Measurements from ENCODE around the gene GPR78.
A peak's percentile ranks its signal among the peaks of the same experiment; 100 is the strongest.

The GPR78 gene

DNA sequence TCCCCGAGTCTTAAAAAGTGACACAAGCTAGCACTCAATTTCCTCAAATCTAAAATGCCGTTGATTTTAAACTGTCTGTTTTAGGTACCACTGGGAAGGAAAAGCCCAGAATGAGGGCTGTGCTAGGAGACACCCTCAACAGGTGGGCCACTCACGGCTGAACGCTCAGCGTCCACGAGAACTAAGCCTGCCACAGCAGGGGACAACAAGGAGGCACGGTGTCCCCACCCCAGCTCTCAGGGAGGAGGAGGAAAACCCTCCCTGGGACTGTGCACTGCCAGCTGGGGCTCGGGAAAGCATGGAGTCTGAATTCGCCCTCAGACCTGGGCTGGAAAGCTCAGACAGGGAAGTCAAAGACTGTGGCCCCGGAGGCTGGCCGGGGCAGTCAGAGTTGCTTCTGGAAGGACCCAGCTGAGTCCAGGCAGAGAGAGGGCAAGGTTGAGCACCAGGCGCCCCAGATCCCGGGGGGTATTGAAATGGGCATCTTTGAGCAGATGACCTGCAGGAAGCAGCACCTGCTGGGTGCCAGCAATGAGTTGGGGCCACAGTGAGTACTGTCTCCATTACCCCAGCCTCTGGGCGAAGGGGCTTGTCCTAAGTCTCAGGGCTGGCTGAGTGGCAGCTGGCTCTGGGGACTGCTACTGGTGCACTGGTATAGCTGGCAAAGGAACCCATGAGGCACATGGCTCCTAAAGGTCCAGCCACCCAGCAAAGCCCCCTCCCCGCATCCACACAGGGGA is 11.6 kb downstream of the GPR78 start:
- Histone ChIP-seq H3K36me3 (ENCODE audit: control insufficient read depth in 4 of 4, insufficient read depth in 4 of 4, low read length in 3 of 4) (no peaks in the 10 kb centered on the region), H3K4me1 (ENCODE audit: control extremely low read depth in 1 of 4, control insufficient read depth in 4 of 4, insufficient read depth in 4 of 4, low read length in 3 of 4) (no peaks in the 10 kb centered on the region), H3K27ac (ENCODE audit: insufficient read depth in 1 of 2, low read depth in 1 of 2, low read length in 2 of 2, poor library complexity in 1 of 2, severe bottlenecking in 2 of 2) (no peak overlapping the region), H3K27me3 (replicated peaks in 2 of 5; ENCODE audit: control insufficient read depth in 4 of 5, insufficient read depth in 5 of 5, low read length in 4 of 5) (peaks cover 0 to 75% (median 22%) of the 10 kb centered on the region in 5 experiments), H3K4me3 (ENCODE audit: control insufficient read depth in 1 of 7, extremely low read depth in 1 of 7, insufficient read depth in 4 of 7, low read depth in 2 of 7, low read length in 6 of 7) (no peak overlapping the region), H3K9me3 (ENCODE audit: control extremely low read depth in 1 of 5, control insufficient read depth in 4 of 5, insufficient read depth in 2 of 5, low read depth in 1 of 5, low read length in 4 of 5) (no peaks in the 10 kb centered on the region)
- POLR2A ChIA-PET, result interaction anchor here (0.6 kb wide), 1 partner anchor 27 kb away, joined by 6 read pairs; no protein-coding TSS in a partner anchor
- CTCF ChIA-PET, result interaction anchor here (1.1 kb wide), 1 partner anchor 16 kb away, joined by 3 read pairs; no protein-coding TSS in a partner anchor
- DNase-seq, result no peak
- WGBS (ENCODE audit: insufficient coverage), result 66% methylated on average over 14 of the region's 15 CpGs

- Histone ChIP-seq H3K27me3 (replicated peaks in 2 of 5; ENCODE audit: control insufficient read depth in 4 of 5, insufficient read depth in 5 of 5, low read length in 4 of 5) (peaks cover 0 to 68% (median 22%) of the 10 kb centered on the region in 5 experiments), H3K36me3 (ENCODE audit: control insufficient read depth in 4 of 4, insufficient read depth in 4 of 4, low read length in 3 of 4) (no peaks in the 10 kb centered on the region), H3K4me3 (ENCODE audit: control insufficient read depth in 1 of 7, extremely low read depth in 1 of 7, insufficient read depth in 4 of 7, low read depth in 2 of 7, low read length in 6 of 7) (no peak within 1 kb of the TSS), H3K27ac (ENCODE audit: insufficient read depth in 1 of 2, low read depth in 1 of 2, low read length in 2 of 2, poor library complexity in 1 of 2, severe bottlenecking in 2 of 2) (no peak within 1 kb of the TSS), H3K4me1 (ENCODE audit: control extremely low read depth in 1 of 4, control insufficient read depth in 4 of 4, insufficient read depth in 4 of 4, low read length in 3 of 4) (no peaks in the 10 kb centered on the region), H3K9me3 (ENCODE audit: control extremely low read depth in 1 of 5, control insufficient read depth in 4 of 5, insufficient read depth in 2 of 5, low read depth in 1 of 5, low read length in 4 of 5) (no peaks in the 10 kb centered on the region)
- 3% methylated on average over 44 of the region's 58 CpGs for WGBS (ENCODE audit: insufficient coverage)
- DNase-seq, result no peak
- ChIA-PET POLR2A (interaction anchor here (0.6 kb wide), 1 partner anchor 28 kb away, joined by 6 read pairs; no protein-coding TSS in a partner anchor), CTCF (no interaction called here)
Measured at GRCh38 chr4:8592366-8593263, 12.4 kb downstream of the GPR78 start, which contains the start of gene CPZ. CPZ (plus strand) TSS chr4:8592765; CDS start chr4:8592834, 69 bp downstream.

DNA sequence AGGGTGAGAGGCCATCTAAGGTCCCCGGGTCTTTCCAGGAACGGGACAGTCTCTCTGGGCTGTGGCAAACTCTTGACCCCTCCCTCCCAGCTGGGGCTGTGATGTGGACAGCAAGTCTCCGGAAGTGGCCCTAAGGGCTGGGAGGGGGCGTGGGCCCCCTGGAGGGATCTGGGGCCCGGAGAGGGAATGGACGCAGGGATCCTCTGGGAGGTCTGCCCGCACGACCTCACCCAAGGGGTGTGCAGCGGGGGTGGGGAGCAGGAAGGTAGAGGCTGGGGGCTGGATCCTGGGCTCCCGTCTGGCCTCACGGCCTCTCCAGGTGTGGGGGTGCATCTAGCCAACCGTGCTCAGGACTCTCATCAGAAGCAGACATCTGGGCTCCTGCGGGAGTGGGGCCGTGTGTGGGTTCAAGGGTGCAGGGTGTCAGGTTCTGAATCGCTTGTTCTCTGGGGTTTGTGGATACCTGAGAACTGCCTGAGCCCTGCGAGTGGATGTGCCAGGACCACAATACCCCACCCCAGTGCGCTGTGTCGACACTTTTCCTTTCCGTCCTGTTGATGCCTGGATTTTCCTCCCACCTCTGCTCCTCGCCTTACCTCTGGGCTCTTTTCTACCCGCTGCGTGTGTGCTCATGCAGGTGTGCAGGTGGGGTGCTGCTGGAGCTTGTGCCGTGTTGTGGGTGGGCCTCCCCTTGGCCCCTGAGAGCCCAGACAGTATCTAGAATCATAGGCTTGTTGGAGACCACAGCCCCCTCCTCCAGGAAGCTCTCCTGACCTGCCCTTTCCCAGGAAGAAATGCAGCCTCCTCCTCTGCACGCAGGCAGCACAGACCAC is 13.3 kb downstream of the GPR78 start:
- ChIA-PET POLR2A (no interaction called here), CTCF (no interaction called here)
- Histone ChIP-seq H3K36me3 (ENCODE audit: control insufficient read depth in 4 of 4, insufficient read depth in 4 of 4, low read length in 3 of 4) (no peaks in the 10 kb centered on the region), H3K4me3 (ENCODE audit: control insufficient read depth in 1 of 7, extremely low read depth in 1 of 7, insufficient read depth in 4 of 7, low read depth in 2 of 7, low read length in 6 of 7) (no peak overlapping the region), H3K9me3 (ENCODE audit: control extremely low read depth in 1 of 5, control insufficient read depth in 4 of 5, insufficient read depth in 2 of 5, low read depth in 1 of 5, low read length in 4 of 5) (no peaks in the 10 kb centered on the region), H3K4me1 (ENCODE audit: control extremely low read depth in 1 of 4, control insufficient read depth in 4 of 4, insufficient read depth in 4 of 4, low read length in 3 of 4) (no peaks in the 10 kb centered on the region), H3K27ac (ENCODE audit: insufficient read depth in 1 of 2, low read depth in 1 of 2, low read length in 2 of 2, poor library complexity in 1 of 2, severe bottlenecking in 2 of 2) (no peak overlapping the region), H3K27me3 (replicated peaks in 2 of 5; ENCODE audit: control insufficient read depth in 4 of 5, insufficient read depth in 5 of 5, low read length in 4 of 5) (peaks cover 0 to 59% (median 22%) of the 10 kb centered on the region in 5 experiments)
- 33% methylated on average over 17 of the region's 24 CpGs for WGBS (ENCODE audit: insufficient coverage)
- DNase-seq, result no peak

- no peak overlapping the region for H3K4me3 ChIP-seq (ENCODE audit: control insufficient read depth in 1 of 7, extremely low read depth in 1 of 7, insufficient read depth in 4 of 7, low read depth in 2 of 7, low read length in 6 of 7)
- H3K27ac ChIP-seq (ENCODE audit: insufficient read depth in 1 of 2, low read depth in 1 of 2, low read length in 2 of 2, poor library complexity in 1 of 2, severe bottlenecking in 2 of 2), result no peak overlapping the region
- peak; percentile 20 to 50 (median 31) for DNase-seq
- no peaks in the 10 kb centered on the region for H3K9me3 ChIP-seq (ENCODE audit: control extremely low read depth in 1 of 5, control insufficient read depth in 4 of 5, insufficient read depth in 2 of 5, low read depth in 1 of 5, low read length in 4 of 5)
- no peaks in the 10 kb centered on the region for H3K36me3 ChIP-seq (ENCODE audit: control insufficient read depth in 4 of 4, insufficient read depth in 4 of 4, low read length in 3 of 4)
- WGBS (ENCODE audit: insufficient coverage), result 50% methylated on average over 10 of the region's 24 CpGs
- no peaks in the 10 kb centered on the region for H3K4me1 ChIP-seq (ENCODE audit: control extremely low read depth in 1 of 4, control insufficient read depth in 4 of 4, insufficient read depth in 4 of 4, low read length in 3 of 4)
- H3K27me3 ChIP-seq (replicated peaks in 2 of 5; ENCODE audit: control insufficient read depth in 4 of 5, insufficient read depth in 5 of 5, low read length in 4 of 5), result peaks cover 0 to 51% (median 22%) of the 10 kb centered on the region in 5 experiments
- CTCF ChIA-PET, result no interaction called here
- POLR2A ChIA-PET, result no interaction called here
Measured at GRCh38 chr4:8594097-8595038, 14.2 kb downstream of the GPR78 start.

DNA sequence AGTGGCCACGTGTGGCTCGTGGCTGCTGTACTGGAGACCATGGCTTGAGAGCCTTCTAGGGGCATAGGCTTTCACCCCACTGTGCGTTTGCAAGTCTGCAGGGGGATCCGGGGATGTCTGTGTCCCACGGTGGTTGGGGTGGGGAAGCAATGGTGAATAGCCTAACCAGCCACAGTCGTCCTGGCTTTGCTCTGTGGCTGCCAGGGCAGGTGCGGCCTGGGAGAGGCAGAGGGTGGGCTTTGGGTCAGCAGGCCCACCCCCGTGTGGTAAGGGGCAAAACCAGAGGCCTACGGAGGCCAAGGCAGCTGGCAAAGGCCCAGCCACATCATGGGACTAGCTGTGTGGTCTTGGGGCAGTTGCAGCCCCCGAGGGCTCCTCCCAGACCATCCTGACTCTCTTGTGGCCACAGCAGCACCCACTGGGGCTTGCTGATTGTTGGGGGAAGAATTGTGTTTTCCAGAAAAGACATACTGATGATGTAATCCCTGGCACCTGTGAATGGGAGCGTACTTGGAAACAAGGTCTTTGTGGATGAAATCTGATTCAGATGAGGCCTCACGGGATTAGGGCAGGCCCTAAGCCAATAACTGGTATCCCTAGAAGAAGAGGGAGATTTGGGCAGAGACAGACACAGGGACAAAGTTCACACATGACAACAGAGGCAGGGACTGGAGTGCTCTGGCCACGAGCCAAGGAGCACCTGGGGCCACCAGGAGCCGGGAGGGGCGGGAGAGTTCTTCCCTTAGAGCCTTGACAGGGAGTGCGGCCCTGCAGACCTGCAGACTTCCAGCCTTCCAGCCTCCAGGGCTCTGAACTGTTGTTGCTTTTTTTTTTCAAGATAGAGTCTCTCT is 15.3 kb downstream of the GPR78 start:
- Histone ChIP-seq H3K27ac (ENCODE audit: insufficient read depth in 1 of 2, low read depth in 1 of 2, low read length in 2 of 2, poor library complexity in 1 of 2, severe bottlenecking in 2 of 2) (no peak overlapping the region), H3K27me3 (replicated peaks in 2 of 5; ENCODE audit: control insufficient read depth in 4 of 5, insufficient read depth in 5 of 5, low read length in 4 of 5) (peaks cover 0 to 41% (median 18%) of the 10 kb centered on the region in 5 experiments), H3K36me3 (ENCODE audit: control insufficient read depth in 4 of 4, insufficient read depth in 4 of 4, low read length in 3 of 4) (no peaks in the 10 kb centered on the region), H3K4me3 (ENCODE audit: control insufficient read depth in 1 of 7, extremely low read depth in 1 of 7, insufficient read depth in 4 of 7, low read depth in 2 of 7, low read length in 6 of 7) (no peak overlapping the region), H3K9me3 (ENCODE audit: control extremely low read depth in 1 of 5, control insufficient read depth in 4 of 5, insufficient read depth in 2 of 5, low read depth in 1 of 5, low read length in 4 of 5) (no peaks in the 10 kb centered on the region), H3K4me1 (ENCODE audit: control extremely low read depth in 1 of 4, control insufficient read depth in 4 of 4, insufficient read depth in 4 of 4, low read length in 3 of 4) (no peaks in the 10 kb centered on the region)
- 87% methylated on average over 14 of the region's 16 CpGs for WGBS (ENCODE audit: insufficient coverage)
- no peak for DNase-seq
- ChIA-PET CTCF (no interaction called here), POLR2A (no interaction called here)
